Tongue (tissue), 2 donors: ENCODE measurements around the gene ACTRT2. TPM values are rescaled to one million over a fixed set of nuclear protein-coding genes. Genes with fewer than 3 reads are reported as not detected.

Source experiments
- DNase-seq: peaks from one replicate; pipeline ENCODE4 v3.0.0-alpha.2; 2015
- total RNA-seq: library from RNA; depleted of rRNA; stranded (reverse); fragments of >200 nt; gene quantifications from one replicate; pipeline ENCODE4 v1.2.3, GENCODE V29; 2014

The ACTRT2 gene
- total RNA-seq, 1 donor from 2014 or later = not detected

- DNase-seq = no peak
Observed at GRCh38 chr1:3033040-3033789, 11.9 kb downstream of the ACTRT2 start.

- no peak for DNase-seq
Observed at GRCh38 chr1:3033790-3034090, 12.5 kb downstream of the ACTRT2 start.

- no peak for DNase-seq
Observed at GRCh38 chr1:3034162-3034561, 12.9 kb downstream of the ACTRT2 start.

- DNase-seq = no peak
Observed at GRCh38 chr1:3034728-3035562, 13.7 kb downstream of the ACTRT2 start.

- DNase-seq = peak; percentile 62
Observed at GRCh38 chr1:3035563-3036446, 14.5 kb downstream of the ACTRT2 start.

GRCh38 chr1:3036447-3037280 is 15.4 kb downstream of the ACTRT2 start:
- DNase-seq = peak; percentile 35

GRCh38 chr1:3037281-3038040 is 16.2 kb downstream of the ACTRT2 start:
- no peak for DNase-seq

- no peak for DNase-seq
Observed at GRCh38 chr1:3038113-3038551, 16.9 kb downstream of the ACTRT2 start.

GRCh38 chr1:3038571-3039181 is 17.4 kb downstream of the ACTRT2 start:
- DNase-seq = peak; percentile 73

GRCh38 chr1:3040004-3040403 is 18.7 kb downstream of the ACTRT2 start:
- DNase-seq = no peak

- DNase-seq = no peak
Observed at GRCh38 chr1:3042481-3042880, 21.2 kb downstream of the ACTRT2 start.

- DNase-seq = no peak
Observed at GRCh38 chr1:3049164-3049563, 27.9 kb downstream of the ACTRT2 start.

- no peak for DNase-seq
Observed at GRCh38 chr1:3049905-3050304, 28.6 kb downstream of the ACTRT2 start.

GRCh38 chr1:3050603-3051002 is 29.3 kb downstream of the ACTRT2 start:
- DNase-seq = no peak

- DNase-seq = no peak
Observed at GRCh38 chr1:3051270-3052268, 30.3 kb downstream of the ACTRT2 start.

- DNase-seq = no peak
Observed at GRCh38 chr1:3052501-3052900, 31.2 kb downstream of the ACTRT2 start.

GRCh38 chr1:3053366-3053980 is 32.2 kb downstream of the ACTRT2 start:
- no peak for DNase-seq

- DNase-seq = no peak
Observed at GRCh38 chr1:3053986-3054385, 32.7 kb downstream of the ACTRT2 start.

- DNase-seq = no peak
Observed at GRCh38 chr1:3054474-3054873, 33.2 kb downstream of the ACTRT2 start.
